Measurements from ENCODE around the gene DCTN2.

DNA sequence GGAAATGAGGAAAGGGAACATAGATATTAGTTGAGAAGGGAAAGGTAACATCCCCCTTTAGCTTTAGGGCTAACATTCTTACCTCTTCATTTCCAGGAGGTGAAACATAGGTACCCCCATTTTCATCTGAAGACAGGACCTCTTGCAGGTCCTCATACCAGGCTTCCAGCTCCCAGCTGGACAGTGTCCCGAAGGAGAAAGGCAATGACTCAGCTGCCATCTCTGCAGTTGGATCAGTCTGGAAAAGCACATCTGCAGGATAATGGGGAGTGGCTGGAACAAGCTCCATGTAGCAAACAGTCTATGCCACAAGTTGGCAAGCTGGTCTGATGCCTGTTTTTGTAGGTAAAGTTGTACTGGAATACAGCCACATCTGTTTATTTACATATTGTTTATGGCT lies 29.8 kb downstream of the DCTN2 start:
- TF ChIP-seq, protein P1, sequence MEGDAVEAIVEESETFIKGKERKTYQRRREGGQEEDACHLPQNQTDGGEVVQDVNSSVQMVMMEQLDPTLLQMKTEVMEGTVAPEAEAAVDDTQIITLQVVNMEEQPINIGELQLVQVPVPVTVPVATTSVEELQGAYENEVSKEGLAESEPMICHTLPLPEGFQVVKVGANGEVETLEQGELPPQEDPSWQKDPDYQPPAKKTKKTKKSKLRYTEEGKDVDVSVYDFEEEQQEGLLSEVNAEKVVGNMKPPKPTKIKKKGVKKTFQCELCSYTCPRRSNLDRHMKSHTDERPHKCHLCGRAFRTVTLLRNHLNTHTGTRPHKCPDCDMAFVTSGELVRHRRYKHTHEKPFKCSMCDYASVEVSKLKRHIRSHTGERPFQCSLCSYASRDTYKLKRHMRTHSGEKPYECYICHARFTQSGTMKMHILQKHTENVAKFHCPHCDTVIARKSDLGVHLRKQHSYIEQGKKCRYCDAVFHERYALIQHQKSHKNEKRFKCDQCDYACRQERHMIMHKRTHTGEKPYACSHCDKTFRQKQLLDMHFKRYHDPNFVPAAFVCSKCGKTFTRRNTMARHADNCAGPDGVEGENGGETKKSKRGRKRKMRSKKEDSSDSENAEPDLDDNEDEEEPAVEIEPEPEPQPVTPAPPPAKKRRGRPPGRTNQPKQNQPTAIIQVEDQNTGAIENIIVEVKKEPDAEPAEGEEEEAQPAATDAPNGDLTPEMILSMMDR (IDR thresholded peaks at IDR 0.05; ENCODE audit: insufficient read depth, low read depth, low read length): no peak
- TF ChIP-seq EZH2 (IDR thresholded peaks at IDR 0.05; ENCODE audit: insufficient read depth, low read length): no peak

Measured in astrocyte (in vitro differentiated cells and primary cell).